ENCODE results near the gene TH. TPM values are rescaled to one million over a fixed set of nuclear protein-coding genes. Genes with fewer than 3 reads are reported as not detected.

Gene TH
- total and polyA plus RNA-seq, 2 of the 8 experiments (the other 6 are each of a cell fraction or from before 2014, with no cell fraction given): 0.09 TPM; not detected in 1

GRCh38 chr11:2195756-2196088, 24.1 kb upstream of the TH start:
- Histone ChIP-seq H2BK5ac (ENCODE audit: low read depth, low read length) (no peak overlapping the region), H4K20me1 (replicated peaks in 1 of 2; ENCODE audit: control insufficient read depth in 1 of 2, insufficient read depth in 2 of 2, low read length in 2 of 2) (peaks cover 0 to 1% of the 10 kb centered on the region in 2 experiments), H2BK120ac (replicated peaks; ENCODE audit: low read depth, low read length) (no peak overlapping the region), H3K79me1 (ENCODE audit: low read depth, low read length) (no peaks in the 10 kb centered on the region), H2BK12ac (ENCODE audit: low read depth, low read length) (no peak overlapping the region), H3K14ac (ENCODE audit: insufficient read length) (no peak overlapping the region), H2BK20ac (ENCODE audit: low read length) (no peak overlapping the region), H4K5ac (ENCODE audit: insufficient read length, low read depth, low read length) (no peak overlapping the region), H3K9me3 (ENCODE audit: insufficient read depth in 2 of 2, low read depth in 1 of 2, low read length in 1 of 2) (no peaks in the 10 kb centered on the region), H4K8ac (ENCODE audit: extremely low read depth, insufficient read depth, low read length) (no peak overlapping the region), H2BK15ac (ENCODE audit: low read length) (no peak overlapping the region), H3K23me2 (ENCODE audit: low read depth, low read length) (no peaks in the 10 kb centered on the region), H3K23ac (ENCODE audit: insufficient read length) (no peak overlapping the region), H3K79me2 (ENCODE audit: control insufficient read depth in 1 of 2, insufficient read depth in 2 of 2, low read length in 2 of 2) (no peaks in the 10 kb centered on the region), H3K56ac (replicated peaks; ENCODE audit: insufficient read length, low read depth, low read length) (no peak overlapping the region), H3K4me2 (ENCODE audit: insufficient read depth in 1 of 2, low read depth in 2 of 2, low read length in 2 of 2) (no peak overlapping the region), H3K18ac (ENCODE audit: extremely low read depth, low read length) (no peak overlapping the region), H3K4me1 (replicated peaks in 1 of 4; ENCODE audit: control insufficient read depth in 3 of 4, insufficient read depth in 4 of 4, low read length in 3 of 4) (no peaks in the 10 kb centered on the region; a peak in 1 of 7 replicates), H3K9ac (replicated peaks in 1 of 4; ENCODE audit: extremely low read depth in 1 of 4, low read depth in 3 of 4, low read length in 3 of 4) (no peak overlapping the region), H2AK5ac (ENCODE audit: low read depth, low read length) (no peak overlapping the region), H3K36me3 (ENCODE audit: control insufficient read depth in 2 of 4, insufficient read depth in 4 of 4, low read length in 3 of 4) (no peaks in the 10 kb centered on the region), H3K27me3 (replicated peaks in 1 of 4; ENCODE audit: control insufficient read depth in 3 of 4, extremely low read depth in 1 of 4, insufficient read depth in 3 of 4, low read length in 3 of 4) (no peaks in the 10 kb centered on the region; a peak in 2 of 7 replicates), H3K4ac (replicated peaks; ENCODE audit: insufficient read length, low read depth, low read length) (no peak overlapping the region), H3K27ac (ENCODE audit: low read depth, low read length) (no peak overlapping the region), H4K91ac (replicated peaks; ENCODE audit: insufficient read length, low read length) (no peak overlapping the region), H2AFZ (ENCODE audit: low read length) (no peak overlapping the region), H3K4me3 (ENCODE audit: extremely low read depth in 1 of 4, insufficient read depth in 2 of 4, low read depth in 3 of 4, low read length in 4 of 4) (no peak overlapping the region)
- FAIRE-seq: no peak
- no peak for DNase-seq (ENCODE audit: low read depth in 1 of 2, low spot score in 2 of 2)
- TF ChIP-seq CREB1 (IDR thresholded peaks at IDR 0.05): no peak
- WGBS, 2 experiments (ENCODE audit: extremely low coverage in 1 of 2, insufficient coverage in 1 of 2, insufficient read length in 1 of 2, insufficient replicate concordance in 2 of 2, low coverage in 1 of 2, low lambda C conversion rate in 2 of 2, missing lambda C conversion rate in 1 of 2): 98% methylated on average over 6 of the region's 7 CpGs; no CpG with 5 or more reads in 1 of the 2 experiments
- CTCF ChIA-PET (ENCODE audit: partially characterized antibody): interaction anchor here (0.9 to 6.1 kb wide), 14 partner anchors 9 to 225 kb away, joined by 3 to 116 read pairs (median 14); partner anchors contain the start of genes C11orf21, TH and TSPAN32
- POLR2A ChIA-PET (ENCODE audit: partially characterized antibody): no interaction called here
